ENCODE results near the gene PKM.

PKM gene

DNA sequence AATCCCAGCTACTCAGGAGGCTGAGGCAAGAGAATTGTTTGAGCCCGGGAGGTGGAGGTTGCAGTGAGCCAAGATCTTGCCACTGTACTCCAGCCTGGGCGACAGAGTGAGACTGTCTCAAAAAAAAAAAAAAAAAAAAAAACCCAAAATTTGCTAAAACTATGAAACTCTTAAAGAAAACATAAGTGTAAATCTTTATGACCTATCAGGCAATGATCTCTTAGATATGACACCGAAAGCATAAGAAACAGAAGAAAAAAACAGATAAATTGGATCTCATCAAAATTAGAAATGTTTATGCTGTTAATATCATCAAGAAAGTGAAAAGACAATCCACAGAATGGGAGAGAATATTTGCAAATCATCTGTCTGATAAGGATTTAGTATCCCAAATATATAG is 48.7 kb downstream of the PKM start:
- Histone ChIP-seq H3K9ac (ENCODE audit: low read depth, low read length, poor library complexity) (no peak overlapping the region), H3K9me3 (replicated peaks in 1 of 2; ENCODE audit: control insufficient read depth in 2 of 2, insufficient read depth in 1 of 2, low read depth in 1 of 2, low read length in 2 of 2) (no peaks in the 10 kb centered on the region), H3K4me1 (ENCODE audit: control insufficient read depth in 2 of 2, insufficient read depth in 1 of 2, low read depth in 1 of 2, low read length in 2 of 2) (peaks cover 25 to 31% of the 10 kb centered on the region in 2 donors), H2BK120ac (ENCODE audit: low read depth, low read length) (no peak overlapping the region), H4K91ac (ENCODE audit: low read depth, low read length, poor library complexity) (no peak overlapping the region), H2BK15ac (ENCODE audit: low read length) (no peak overlapping the region), H2BK12ac (ENCODE audit: low read length) (no peak overlapping the region), H3K14ac (ENCODE audit: low read length) (no peak overlapping the region), H3K27ac (replicated peaks; ENCODE audit: low read length) (no peak overlapping the region), H3K79me1 (ENCODE audit: low read depth, low read length) (no peaks in the 10 kb centered on the region), H3K4me3 (ENCODE audit: low read length in 2 of 2) (no peak overlapping the region), H3K36me3 (replicated peaks in 1 of 2; ENCODE audit: control insufficient read depth in 2 of 2, insufficient read depth in 2 of 2, low read length in 2 of 2) (no peaks in the 10 kb centered on the region), H2AK5ac (ENCODE audit: low read depth, low read length) (no peak overlapping the region), H3K4me2 (ENCODE audit: insufficient read depth, low read length, poor library complexity, severe bottlenecking) (no peak overlapping the region), H3K23ac (ENCODE audit: low read depth, low read length, poor library complexity) (no peak overlapping the region), H3K27me3 (ENCODE audit: control insufficient read depth in 3 of 3, insufficient read depth in 3 of 3, low read depth in 1 of 3, low read length in 3 of 3) (peaks cover 0 to 45% (median 8%) of the 10 kb centered on the region in 3 experiments), H4K8ac (ENCODE audit: low read depth, low read length) (no peak overlapping the region), H3K4ac (ENCODE audit: low read length) (no peak overlapping the region), H2BK5ac (ENCODE audit: low read length) (no peak overlapping the region), H3K18ac (ENCODE audit: low read length) (no peak overlapping the region), H2AFZ (ENCODE audit: low read length) (no peak overlapping the region)
- WGBS, 2 donors (ENCODE audit: extremely low coverage in 2 of 2, insufficient read length in 2 of 2, insufficient replicate concordance in 1 of 2), result no CpG with 5 or more reads among the region's 3 CpGs
- DNase-seq (ENCODE audit: low spot score), result no peak

DNA sequence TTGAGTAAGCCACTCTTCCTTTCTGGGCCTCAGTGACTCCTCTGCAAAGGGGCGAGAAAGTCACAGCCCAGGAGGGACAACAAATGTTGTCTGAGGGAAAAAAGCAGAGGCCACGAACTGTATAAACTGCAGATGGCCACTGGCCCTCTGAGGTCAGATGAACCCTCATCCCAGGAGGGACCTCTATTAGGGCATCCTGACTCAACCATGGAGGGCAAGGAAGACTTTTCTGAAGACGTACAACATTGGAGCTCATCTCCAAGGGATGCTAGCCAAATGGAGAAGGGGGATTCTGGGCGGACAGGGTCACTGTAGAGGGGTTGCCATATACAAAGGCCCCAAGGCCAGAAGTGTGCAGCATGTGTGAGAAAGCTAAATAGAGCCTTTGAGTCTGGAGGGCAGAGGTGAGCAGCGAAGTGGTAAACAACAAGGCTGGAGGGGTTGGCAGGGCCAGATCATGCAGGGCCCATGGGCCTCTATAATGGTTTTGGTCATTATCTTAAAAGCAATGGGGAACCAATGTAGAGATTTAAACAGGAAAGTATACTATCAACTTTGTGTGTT is 50.1 kb downstream of the PKM start:
- WGBS, 2 donors (ENCODE audit: extremely low coverage in 2 of 2, insufficient read length in 2 of 2, insufficient replicate concordance in 1 of 2), result no CpG with 5 or more reads among the region's 5 CpGs
- no peak overlapping the region for H3K27ac ChIP-seq (replicated peaks; ENCODE audit: low read length)

DNA sequence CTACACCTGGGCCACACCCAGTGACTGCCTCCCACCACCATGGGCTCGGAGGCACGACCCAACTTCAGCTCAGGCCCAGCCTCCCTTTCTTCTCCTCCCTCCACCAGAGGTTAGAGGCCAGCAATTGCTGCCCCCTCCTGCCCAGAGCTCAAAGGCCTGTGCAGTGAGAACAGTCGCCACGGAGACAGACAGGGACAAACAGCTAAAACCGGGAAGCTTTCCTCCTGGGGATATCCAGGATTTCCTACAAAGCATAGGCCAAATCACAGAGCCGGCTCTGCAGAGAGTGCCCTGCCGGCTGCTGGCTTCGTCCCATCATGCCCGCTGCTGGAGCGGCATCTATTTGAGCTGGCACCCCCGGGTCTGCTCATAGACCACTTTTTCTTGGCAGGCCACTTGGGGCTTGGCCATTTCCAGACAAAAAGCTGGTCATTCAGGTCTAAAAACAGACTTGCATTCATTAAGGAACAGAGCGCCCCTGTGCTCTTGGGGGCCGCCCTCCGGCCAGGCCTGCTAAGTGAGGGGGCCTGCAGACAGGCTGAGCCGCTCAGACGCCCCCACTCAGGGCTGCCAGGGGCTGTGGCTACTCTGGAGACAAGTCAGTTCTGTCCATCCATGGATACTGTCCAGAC is 50.9 kb downstream of the PKM start:
- peaks cover 0 to 54% (median 8%) of the 10 kb centered on the region in 3 experiments for H3K27me3 ChIP-seq (ENCODE audit: control insufficient read depth in 3 of 3, insufficient read depth in 3 of 3, low read depth in 1 of 3, low read length in 3 of 3)
- peaks cover 25 to 31% of the 10 kb centered on the region in 2 donors for H3K4me1 ChIP-seq (ENCODE audit: control insufficient read depth in 2 of 2, insufficient read depth in 1 of 2, low read depth in 1 of 2, low read length in 2 of 2)
- H2BK12ac ChIP-seq (ENCODE audit: low read length), result no peak overlapping the region
- H3K18ac ChIP-seq (ENCODE audit: low read length), result peak overlapping the region; percentile 32
- H3K4ac ChIP-seq (ENCODE audit: low read length), result no peak overlapping the region
- no peaks in the 10 kb centered on the region for H3K36me3 ChIP-seq (replicated peaks in 1 of 2; ENCODE audit: control insufficient read depth in 2 of 2, insufficient read depth in 2 of 2, low read length in 2 of 2)
- H3K79me1 ChIP-seq (ENCODE audit: low read depth, low read length), result no peaks in the 10 kb centered on the region
- no peak overlapping the region for H3K14ac ChIP-seq (ENCODE audit: low read length)
- no peak overlapping the region for H3K4me3 ChIP-seq (ENCODE audit: low read length in 2 of 2)
- no peak overlapping the region for H3K23ac ChIP-seq (ENCODE audit: low read depth, low read length, poor library complexity)
- H2BK5ac ChIP-seq (ENCODE audit: low read length), result peak overlapping the region; percentile 1
- H4K8ac ChIP-seq (ENCODE audit: low read depth, low read length), result no peak overlapping the region
- no peak overlapping the region for H3K4me2 ChIP-seq (ENCODE audit: insufficient read depth, low read length, poor library complexity, severe bottlenecking)
- no peak overlapping the region for H3K9ac ChIP-seq (ENCODE audit: low read depth, low read length, poor library complexity)
- H2BK120ac ChIP-seq (ENCODE audit: low read depth, low read length), result peak overlapping the region; percentile 64
- H2AK5ac ChIP-seq (ENCODE audit: low read depth, low read length), result no peak overlapping the region
- H2BK15ac ChIP-seq (ENCODE audit: low read length), result no peak overlapping the region
- no peak overlapping the region for H4K91ac ChIP-seq (ENCODE audit: low read depth, low read length, poor library complexity)
- no peak for DNase-seq (ENCODE audit: low spot score)
- peak overlapping the region; percentile 59 for H2AFZ ChIP-seq (ENCODE audit: low read length)
- no peaks in the 10 kb centered on the region for H3K9me3 ChIP-seq (replicated peaks in 1 of 2; ENCODE audit: control insufficient read depth in 2 of 2, insufficient read depth in 1 of 2, low read depth in 1 of 2, low read length in 2 of 2)
- no peak overlapping the region for H3K27ac ChIP-seq (replicated peaks; ENCODE audit: low read length)
- no CpG with 5 or more reads among the region's 16 CpGs for WGBS, 2 donors (ENCODE audit: extremely low coverage in 2 of 2, insufficient read length in 2 of 2, insufficient replicate concordance in 1 of 2)

More for the DNA sequence above, 50.1 kb downstream of the PKM start:
- Histone ChIP-seq H3K36me3 (replicated peaks in 1 of 2; ENCODE audit: control insufficient read depth in 2 of 2, insufficient read depth in 2 of 2, low read length in 2 of 2) (no peaks in the 10 kb centered on the region), H3K4me1 (ENCODE audit: control insufficient read depth in 2 of 2, insufficient read depth in 1 of 2, low read depth in 1 of 2, low read length in 2 of 2) (peaks cover 25 to 31% of the 10 kb centered on the region in 2 donors), H4K8ac (ENCODE audit: low read depth, low read length) (no peak overlapping the region), H4K91ac (ENCODE audit: low read depth, low read length, poor library complexity) (no peak overlapping the region), H3K18ac (ENCODE audit: low read length) (no peak overlapping the region), H2BK15ac (ENCODE audit: low read length) (no peak overlapping the region), H2BK120ac (ENCODE audit: low read depth, low read length) (no peak overlapping the region), H3K79me1 (ENCODE audit: low read depth, low read length) (no peaks in the 10 kb centered on the region), H2BK5ac (ENCODE audit: low read length) (peak overlapping the region; percentile 1), H2AK5ac (ENCODE audit: low read depth, low read length) (no peak overlapping the region), H3K9me3 (replicated peaks in 1 of 2; ENCODE audit: control insufficient read depth in 2 of 2, insufficient read depth in 1 of 2, low read depth in 1 of 2, low read length in 2 of 2) (no peaks in the 10 kb centered on the region), H3K14ac (ENCODE audit: low read length) (no peak overlapping the region), H2BK12ac (ENCODE audit: low read length) (no peak overlapping the region), H3K27me3 (ENCODE audit: control insufficient read depth in 3 of 3, insufficient read depth in 3 of 3, low read depth in 1 of 3, low read length in 3 of 3) (peaks cover 0 to 51% (median 8%) of the 10 kb centered on the region in 3 experiments), H3K4me3 (ENCODE audit: low read length in 2 of 2) (no peak overlapping the region), H2AFZ (ENCODE audit: low read length) (peak overlapping the region; percentile 59), H3K9ac (ENCODE audit: low read depth, low read length, poor library complexity) (no peak overlapping the region), H3K4me2 (ENCODE audit: insufficient read depth, low read length, poor library complexity, severe bottlenecking) (no peak overlapping the region), H3K23ac (ENCODE audit: low read depth, low read length, poor library complexity) (no peak overlapping the region), H3K4ac (ENCODE audit: low read length) (no peak overlapping the region)
- DNase-seq (ENCODE audit: low spot score), result no peak

DNA sequence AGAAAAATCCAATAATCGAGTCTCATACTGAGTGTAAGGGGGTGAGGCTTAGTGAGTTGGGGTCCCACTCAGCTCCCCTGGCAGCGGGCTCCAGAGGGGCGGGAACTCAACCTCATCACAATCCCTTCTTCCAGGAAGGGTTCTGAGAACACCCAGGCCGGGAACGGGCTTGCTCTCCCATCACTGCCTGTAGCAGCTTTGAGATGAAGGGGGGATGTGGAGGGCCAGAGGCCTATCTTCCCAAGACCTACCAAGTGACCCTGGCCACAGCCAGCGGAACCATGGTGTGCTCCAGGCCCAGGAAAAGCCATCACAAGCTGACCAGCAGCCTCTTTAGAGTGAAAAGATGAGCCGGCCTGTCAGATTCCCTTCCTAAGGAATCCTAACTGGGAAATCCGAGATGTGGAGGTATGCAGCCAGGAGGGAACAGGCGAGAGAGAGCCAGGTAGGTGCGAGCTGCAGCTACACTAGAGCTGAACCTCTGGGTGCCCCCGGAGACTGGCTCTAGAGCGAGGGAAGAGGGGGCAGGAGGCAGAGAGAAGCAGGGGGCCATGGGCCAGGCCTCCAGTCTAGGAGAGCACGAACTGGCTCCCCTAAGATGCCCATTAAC is 51.9 kb downstream of the PKM start:
- Histone ChIP-seq H3K9me3 (replicated peaks in 1 of 2; ENCODE audit: control insufficient read depth in 2 of 2, insufficient read depth in 1 of 2, low read depth in 1 of 2, low read length in 2 of 2) (no peaks in the 10 kb centered on the region), H3K18ac (ENCODE audit: low read length) (peak overlapping the region; percentile 67), H3K4me2 (ENCODE audit: insufficient read depth, low read length, poor library complexity, severe bottlenecking) (no peak overlapping the region), H3K4me3 (ENCODE audit: low read length in 2 of 2) (no peak overlapping the region), H4K91ac (ENCODE audit: low read depth, low read length, poor library complexity) (no peak overlapping the region), H2AFZ (ENCODE audit: low read length) (peak overlapping the region; percentile 59), H3K27ac (replicated peaks; ENCODE audit: low read length) (no peak overlapping the region), H2BK12ac (ENCODE audit: low read length) (no peak overlapping the region), H3K36me3 (replicated peaks in 1 of 2; ENCODE audit: control insufficient read depth in 2 of 2, insufficient read depth in 2 of 2, low read length in 2 of 2) (no peaks in the 10 kb centered on the region), H3K23ac (ENCODE audit: low read depth, low read length, poor library complexity) (no peak overlapping the region), H2BK15ac (ENCODE audit: low read length) (peak overlapping the region; percentile 53), H2BK5ac (ENCODE audit: low read length) (peak overlapping the region; percentile 92), H2BK120ac (ENCODE audit: low read depth, low read length) (peak overlapping the region; percentile 64), H3K79me1 (ENCODE audit: low read depth, low read length) (no peaks in the 10 kb centered on the region), H2AK5ac (ENCODE audit: low read depth, low read length) (peak overlapping the region; percentile 31), H3K9ac (ENCODE audit: low read depth, low read length, poor library complexity) (no peak overlapping the region), H3K4ac (ENCODE audit: low read length) (no peak overlapping the region), H4K8ac (ENCODE audit: low read depth, low read length) (no peak overlapping the region), H3K4me1 (ENCODE audit: control insufficient read depth in 2 of 2, insufficient read depth in 1 of 2, low read depth in 1 of 2, low read length in 2 of 2) (peaks cover 23 to 29% of the 10 kb centered on the region in 2 donors), H3K27me3 (ENCODE audit: control insufficient read depth in 3 of 3, insufficient read depth in 3 of 3, low read depth in 1 of 3, low read length in 3 of 3) (peaks cover 0 to 54% (median 6%) of the 10 kb centered on the region in 3 experiments), H3K14ac (ENCODE audit: low read length) (no peak overlapping the region)
- no CpG with 5 or more reads among the region's 13 CpGs for WGBS, 2 donors (ENCODE audit: extremely low coverage in 2 of 2, insufficient read length in 2 of 2, insufficient replicate concordance in 1 of 2)
- no peak for DNase-seq (ENCODE audit: low spot score)

Measured in neuronal stem cell (in vitro differentiated cells).